H7 (cell line): ENCODE results near the gene GPRIN3. TPM values are rescaled to one million over a fixed set of nuclear protein-coding genes. Genes with fewer than 3 reads are reported as not detected.
"Not testable (repeated sequence)": the region's sequence is repeated elsewhere in the genome, so short reads cannot be mapped to it uniquely, and the experiment has no call there.

Source experiments
- DNase-seq: peaks from one replicate; pipeline ENCODE4 v3.0.0; 2012
- H3K27me3 ChIP-seq: 2 replicates; pipeline ENCODE4 v1.6.0; 2011; ENCODE audit warnings: mild to moderate bottlenecking, low read length; ENCODE audit not compliant: control insufficient read depth, insufficient read depth
- H3K36me3 ChIP-seq: replicated peaks from 2 replicates; pipeline ENCODE4 v1.5.1; 2011; ENCODE audit warnings: low read length; ENCODE audit not compliant: control insufficient read depth, insufficient read depth
- H3K4me3 ChIP-seq: 2 replicates; pipeline ENCODE4 v1.5.1; 2011; ENCODE audit warnings: low read depth, mild to moderate bottlenecking, control low read depth, low read length, moderate library complexity; ENCODE audit not compliant: insufficient read depth
- total RNA-seq: library from RNA; depleted of rRNA; stranded (reverse); fragments of >200 nt; shearing (Covaris generic); gene quantifications from 2 replicates; pipeline ENCODE4 v1.2.3, GENCODE V29; 2014

The GPRIN3 gene
- total RNA-seq, 1 experiment from 2014 or later: 0.42 TPM

GRCh38 chr4:89268679-89269078 lies 38.9 kb downstream of the GPRIN3 start:
- no peak overlapping the region for H3K4me3 ChIP-seq
- no peaks in the 10 kb centered on the region for H3K36me3 ChIP-seq
- DNase-seq: no peak
- no peaks in the 10 kb centered on the region for H3K27me3 ChIP-seq

GRCh38 chr4:89267846-89268245 lies 39.8 kb downstream of the GPRIN3 start:
- no peak overlapping the region for H3K4me3 ChIP-seq

GRCh38 chr4:89267392-89267791 lies 40.2 kb downstream of the GPRIN3 start:
- no peak for DNase-seq
- Histone ChIP-seq H3K27me3 (no peaks in the 10 kb centered on the region), H3K4me3 (no peak overlapping the region), H3K36me3 (no peaks in the 10 kb centered on the region)

More at GRCh38 chr4:89267846-89268245, 39.8 kb downstream of the GPRIN3 start:
- Histone ChIP-seq H3K27me3 (no peaks in the 10 kb centered on the region), H3K36me3 (no peaks in the 10 kb centered on the region)
- DNase-seq: no peak

- Histone ChIP-seq H3K36me3 (no peaks in the 10 kb centered on the region), H3K27me3 (no peaks in the 10 kb centered on the region), H3K4me3 (no peak overlapping the region)
- no peak for DNase-seq
Observed at GRCh38 chr4:89266128-89266527, 41.5 kb downstream of the GPRIN3 start.

GRCh38 chr4:89263265-89263664 lies 44.3 kb downstream of the GPRIN3 start:
- Histone ChIP-seq H3K36me3 (no peaks in the 10 kb centered on the region), H3K4me3 (no peak overlapping the region), H3K27me3 (no peaks in the 10 kb centered on the region)
- no peak for DNase-seq

GRCh38 chr4:89259301-89260028 lies 48.1 kb downstream of the GPRIN3 start:
- H3K27me3 ChIP-seq: no peaks in the 10 kb centered on the region
- H3K4me3 ChIP-seq: no peak overlapping the region
- H3K36me3 ChIP-seq: no peaks in the 10 kb centered on the region
- DNase-seq: no peak

GRCh38 chr4:89258506-89258905 lies 49.1 kb downstream of the GPRIN3 start:
- Histone ChIP-seq H3K36me3 (no peaks in the 10 kb centered on the region), H3K4me3 (no peak overlapping the region), H3K27me3 (no peaks in the 10 kb centered on the region)
- no peak for DNase-seq

GRCh38 chr4:89257376-89257775 lies 50.2 kb downstream of the GPRIN3 start:
- Histone ChIP-seq H3K36me3 (no peaks in the 10 kb centered on the region), H3K4me3 (no peak overlapping the region)
- no peak for DNase-seq

GRCh38 chr4:89256203-89256800 lies 51.3 kb downstream of the GPRIN3 start:
- Histone ChIP-seq H3K4me3 (no peak overlapping the region), H3K36me3 (no peaks in the 10 kb centered on the region), H3K27me3 (no peaks in the 10 kb centered on the region)
- no peak for DNase-seq

More at GRCh38 chr4:89257376-89257775, 50.2 kb downstream of the GPRIN3 start:
- no peaks in the 10 kb centered on the region for H3K27me3 ChIP-seq

- H3K36me3 ChIP-seq: no peaks in the 10 kb centered on the region
- DNase-seq: peak; percentile 63
- H3K27me3 ChIP-seq: no peaks in the 10 kb centered on the region
- no peak overlapping the region for H3K4me3 ChIP-seq
Observed at GRCh38 chr4:89254847-89255246, 52.8 kb downstream of the GPRIN3 start.

- not testable (repeated sequence) for H3K36me3 ChIP-seq, H3K27me3 ChIP-seq, DNase-seq, H3K4me3 ChIP-seq
Observed at GRCh38 chr4:89254347-89254746, 53.3 kb downstream of the GPRIN3 start.

GRCh38 chr4:89253935-89254334 lies 53.7 kb downstream of the GPRIN3 start:
- H3K27me3 ChIP-seq: no peaks in the 10 kb centered on the region
- H3K4me3 ChIP-seq: no peak overlapping the region
- DNase-seq: no peak
- no peaks in the 10 kb centered on the region for H3K36me3 ChIP-seq

GRCh38 chr4:89253311-89253710 lies 54.3 kb downstream of the GPRIN3 start:
- Histone ChIP-seq H3K27me3 (no peaks in the 10 kb centered on the region), H3K36me3 (no peaks in the 10 kb centered on the region), H3K4me3 (no peak overlapping the region)
- no peak for DNase-seq

- H3K27me3 ChIP-seq: no peaks in the 10 kb centered on the region
- DNase-seq: no peak
- no peaks in the 10 kb centered on the region for H3K36me3 ChIP-seq
- no peak overlapping the region for H3K4me3 ChIP-seq
Observed at GRCh38 chr4:89251396-89251795, 56.2 kb downstream of the GPRIN3 start.

- Histone ChIP-seq H3K4me3 (no peak overlapping the region), H3K27me3 (no peaks in the 10 kb centered on the region), H3K36me3 (no peaks in the 10 kb centered on the region)
- DNase-seq: no peak
Observed at GRCh38 chr4:89249716-89250361, 57.8 kb downstream of the GPRIN3 start.
